GM20000 (cell line): ENCODE results near the gene IRF8.

Experiments used
- DNase-seq: peaks from one replicate; pipeline ENCODE4 v3.0.0; 2012; ENCODE audit warnings: low spot score
- TF ChIP-seq, protein P1 (sequence below): IDR thresholded peaks from 2 replicates; pipeline ENCODE4 v1.5.1; 2012; ENCODE audit warnings: mild to moderate bottlenecking, control low read depth; ENCODE audit errors: extremely low read depth, missing control alignments

Gene IRF8

DNA sequence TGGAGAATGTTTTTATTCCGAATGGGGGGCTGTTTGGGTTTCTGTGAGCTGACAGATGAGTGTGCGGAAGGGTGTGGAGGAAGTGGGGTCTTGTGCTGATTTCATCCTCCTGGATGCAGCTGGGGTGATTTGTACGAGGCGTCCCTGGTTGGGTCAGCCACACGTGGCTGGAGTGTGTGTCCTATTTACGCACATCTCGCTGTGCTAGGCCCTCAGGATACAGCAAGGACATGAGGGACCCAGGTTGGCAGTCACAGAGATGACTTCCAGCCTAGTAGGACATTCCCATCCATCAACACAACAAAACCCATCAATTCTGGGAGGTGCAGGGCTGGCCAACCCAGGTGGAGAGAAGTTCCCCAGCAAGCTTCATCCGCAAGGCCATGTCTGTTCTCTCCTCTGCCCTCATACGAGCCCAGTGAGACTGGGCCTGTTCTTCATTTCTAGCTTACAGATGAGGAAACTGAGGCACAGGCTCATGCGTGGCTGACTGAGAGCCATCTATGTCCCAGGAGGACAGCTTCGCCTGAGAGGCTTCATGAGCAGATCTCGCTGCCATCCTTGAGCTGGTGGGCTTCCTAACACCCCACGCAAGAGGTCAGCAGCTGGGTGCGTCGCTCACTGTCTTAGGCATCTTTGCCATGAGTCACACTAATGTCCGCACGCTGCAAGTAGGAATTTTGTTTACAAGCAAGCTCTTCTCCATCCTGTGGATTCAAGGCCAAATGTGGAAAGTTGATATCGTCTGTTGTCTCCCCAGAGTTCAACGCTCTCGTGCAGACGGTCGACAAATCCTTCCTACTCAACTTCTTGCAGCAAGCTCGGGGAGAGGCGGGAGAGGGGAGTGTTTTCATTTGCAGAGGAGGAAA lies 24.4 kb downstream of the IRF8 start:
- DNase-seq = no peak
- TF ChIP-seq, protein P1, sequence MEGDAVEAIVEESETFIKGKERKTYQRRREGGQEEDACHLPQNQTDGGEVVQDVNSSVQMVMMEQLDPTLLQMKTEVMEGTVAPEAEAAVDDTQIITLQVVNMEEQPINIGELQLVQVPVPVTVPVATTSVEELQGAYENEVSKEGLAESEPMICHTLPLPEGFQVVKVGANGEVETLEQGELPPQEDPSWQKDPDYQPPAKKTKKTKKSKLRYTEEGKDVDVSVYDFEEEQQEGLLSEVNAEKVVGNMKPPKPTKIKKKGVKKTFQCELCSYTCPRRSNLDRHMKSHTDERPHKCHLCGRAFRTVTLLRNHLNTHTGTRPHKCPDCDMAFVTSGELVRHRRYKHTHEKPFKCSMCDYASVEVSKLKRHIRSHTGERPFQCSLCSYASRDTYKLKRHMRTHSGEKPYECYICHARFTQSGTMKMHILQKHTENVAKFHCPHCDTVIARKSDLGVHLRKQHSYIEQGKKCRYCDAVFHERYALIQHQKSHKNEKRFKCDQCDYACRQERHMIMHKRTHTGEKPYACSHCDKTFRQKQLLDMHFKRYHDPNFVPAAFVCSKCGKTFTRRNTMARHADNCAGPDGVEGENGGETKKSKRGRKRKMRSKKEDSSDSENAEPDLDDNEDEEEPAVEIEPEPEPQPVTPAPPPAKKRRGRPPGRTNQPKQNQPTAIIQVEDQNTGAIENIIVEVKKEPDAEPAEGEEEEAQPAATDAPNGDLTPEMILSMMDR = no peak

- DNase-seq = no peak
- TF ChIP-seq, protein P1 = no peak
These were observed 25.7 kb downstream of the IRF8 start for GRCh38 chr16:85924675-85925074.

DNA sequence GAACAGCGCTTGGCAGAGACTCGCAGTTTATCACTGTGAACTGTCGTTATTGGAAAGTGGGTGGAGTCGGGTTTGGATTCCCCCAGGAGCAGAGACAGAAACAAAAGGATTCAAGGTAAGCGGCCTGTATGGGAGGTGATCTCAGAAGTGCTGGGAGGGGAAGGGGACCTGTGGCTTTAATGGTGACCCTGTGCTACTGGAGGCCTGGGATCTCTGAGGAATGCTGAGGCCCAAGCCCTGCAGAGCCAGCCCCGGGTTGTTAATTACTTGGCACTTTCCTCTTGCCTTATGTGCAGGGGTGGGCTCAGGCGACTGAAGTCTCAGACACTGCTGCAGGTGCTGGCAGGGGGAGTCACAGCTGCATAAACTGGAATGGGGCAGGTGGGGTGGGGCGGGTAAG lies 27.4 kb downstream of the IRF8 start:
- DNase-seq = no peak
- TF ChIP-seq, protein P1 = no peak

GRCh38 chr16:85927371-85927770 lies 28.4 kb downstream of the IRF8 start:
- DNase-seq = no peak
- TF ChIP-seq, protein P1 = no peak

DNA sequence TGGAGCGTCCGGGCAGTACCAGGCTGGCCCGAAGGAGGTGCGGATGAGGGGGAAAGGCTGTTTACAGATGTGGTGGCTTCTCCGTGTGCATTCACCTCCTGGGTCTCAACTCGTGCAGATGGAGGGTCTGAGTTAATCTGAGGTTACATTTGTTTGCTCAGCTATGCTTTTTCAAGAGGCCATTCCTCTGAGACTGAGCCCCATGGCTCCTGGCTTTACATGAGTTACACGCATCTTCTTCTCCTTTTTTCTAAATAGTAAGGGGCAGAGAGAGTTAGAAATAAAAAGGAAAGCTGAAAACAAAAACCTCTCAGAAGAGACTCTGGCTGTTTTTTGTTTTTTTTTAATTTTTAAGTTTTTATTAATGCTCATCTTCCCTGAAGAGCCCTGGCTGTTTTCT lies 29.0 kb downstream of the IRF8 start:
- DNase-seq = no peak
- TF ChIP-seq, protein P1 = no peak

DNA sequence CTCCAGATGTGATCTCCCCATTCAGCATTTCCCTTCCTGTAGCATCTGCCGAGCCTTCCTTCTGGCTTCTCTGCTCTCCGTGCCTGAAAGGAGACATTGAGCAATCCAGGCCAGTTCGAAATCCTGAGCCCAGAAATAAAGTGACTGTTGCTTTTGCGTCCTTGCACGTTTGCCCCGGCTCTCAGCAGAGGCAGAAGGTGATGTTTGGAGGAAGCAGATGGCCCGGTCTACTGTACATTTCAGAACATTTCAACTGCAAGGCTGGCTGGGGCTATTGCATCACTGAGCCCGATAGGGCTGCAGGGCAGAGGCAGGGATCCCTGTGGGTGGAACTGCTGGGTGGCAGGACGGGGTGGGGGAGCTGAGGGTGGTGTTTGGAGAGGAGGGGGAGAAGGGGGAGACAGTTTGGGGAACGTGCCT lies 29.4 kb downstream of the IRF8 start:
- no peak for DNase-seq
- TF ChIP-seq, protein P1 = no peak

DNA sequence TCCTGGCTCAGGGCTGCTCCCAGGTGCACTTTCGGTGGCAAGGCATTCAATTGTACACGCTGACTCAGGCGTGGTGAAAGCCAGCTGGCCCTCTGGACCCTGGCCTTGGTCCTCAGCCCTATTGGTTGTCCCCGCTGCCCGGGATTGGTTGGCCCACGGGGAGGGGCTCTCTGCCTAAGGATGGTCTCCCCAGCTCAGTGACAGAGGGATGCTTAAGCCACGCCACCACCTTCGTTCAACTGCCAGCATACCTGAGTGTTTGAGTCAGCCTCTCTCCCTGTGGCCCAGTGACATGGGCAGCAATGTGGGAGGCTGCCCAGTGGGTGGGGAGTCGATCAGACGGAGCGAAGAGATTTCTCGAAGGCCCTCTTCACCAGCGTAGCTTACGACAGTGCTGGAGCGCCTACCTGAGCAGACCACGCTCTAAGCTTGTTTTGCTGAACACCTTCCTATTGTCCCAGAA lies 30.3 kb downstream of the IRF8 start:
- TF ChIP-seq, protein P1 = no peak
- no peak for DNase-seq
